HTERT RPE-1 (cell line): ENCODE results near the gene ZNF528.

Experiments
- in situ Hi-C: fragments of 300-500 bp; cut with MboI; formaldehyde crosslinking; loops from 4 replicates; pipeline ENCODE4 v1.14.3; 2020; ENCODE audit warnings: low sequenced_read_pairs

The ZNF528 gene

DNA sequence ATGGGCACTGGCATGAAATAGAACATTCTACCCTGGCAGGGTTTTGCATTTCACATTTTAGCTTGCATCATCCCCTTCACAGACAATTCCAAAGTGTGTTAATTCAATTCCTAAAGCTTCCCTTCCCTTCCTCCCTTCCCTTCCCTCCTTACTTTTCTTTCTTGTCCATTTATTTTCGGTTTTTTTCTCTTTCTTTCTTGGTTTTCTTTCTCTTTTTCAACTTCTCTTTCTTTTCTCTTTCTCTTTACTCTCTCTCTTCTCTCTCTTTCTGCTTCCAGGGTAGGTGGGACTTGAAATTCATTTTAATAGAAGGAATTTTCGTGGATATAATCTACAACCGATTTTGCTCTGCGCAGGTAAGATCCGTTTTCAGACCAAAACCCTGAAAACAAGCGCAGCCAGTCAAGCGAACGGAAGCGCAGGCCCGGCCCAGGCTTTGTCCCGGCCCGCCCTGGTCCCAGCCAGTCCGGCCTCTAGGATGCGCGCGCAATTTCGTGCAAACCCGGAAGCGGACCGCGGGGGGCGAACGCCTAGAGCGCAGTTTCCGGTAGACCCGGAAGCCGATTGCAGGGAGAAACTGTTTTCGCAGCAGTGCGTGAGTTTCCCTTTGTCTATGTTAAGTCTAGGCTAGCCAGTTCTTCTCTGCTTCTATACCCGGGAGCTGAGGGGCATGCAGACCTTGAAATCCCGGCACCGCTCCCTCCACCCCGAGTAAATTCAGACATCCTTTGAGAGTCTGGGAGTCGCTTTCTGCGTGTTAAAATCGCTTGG, at the start of gene ZNF528:
TSS of gene ZNF528 (plus strand) at position 540 of the 771 bp plus-strand sequence. CDS start 4,165 bp downstream, outside the sequence.
- in situ Hi-C loops: no loop called here

DNA sequence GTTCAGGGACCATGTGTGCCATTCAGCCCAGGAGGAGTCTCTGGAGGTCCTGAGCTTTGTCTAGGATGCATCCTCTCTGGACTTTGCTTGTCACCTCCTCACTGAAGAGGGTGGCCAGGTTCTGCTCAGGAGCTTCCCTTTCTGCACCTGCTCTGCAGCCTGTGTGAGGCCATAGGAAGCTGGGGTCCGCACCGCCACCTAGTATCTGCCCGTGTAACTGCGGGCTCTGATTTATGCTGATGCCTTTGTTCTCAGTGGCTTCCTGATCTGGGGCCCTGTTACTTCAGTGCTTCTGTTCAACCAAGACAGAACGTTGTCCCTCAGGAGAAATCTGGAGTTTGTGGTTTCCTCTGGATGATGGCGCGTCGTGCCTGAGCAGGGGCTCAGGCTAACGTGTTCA, 46.1 kb upstream of the ZNF528 start:
- in situ Hi-C loops: no loop called here

DNA sequence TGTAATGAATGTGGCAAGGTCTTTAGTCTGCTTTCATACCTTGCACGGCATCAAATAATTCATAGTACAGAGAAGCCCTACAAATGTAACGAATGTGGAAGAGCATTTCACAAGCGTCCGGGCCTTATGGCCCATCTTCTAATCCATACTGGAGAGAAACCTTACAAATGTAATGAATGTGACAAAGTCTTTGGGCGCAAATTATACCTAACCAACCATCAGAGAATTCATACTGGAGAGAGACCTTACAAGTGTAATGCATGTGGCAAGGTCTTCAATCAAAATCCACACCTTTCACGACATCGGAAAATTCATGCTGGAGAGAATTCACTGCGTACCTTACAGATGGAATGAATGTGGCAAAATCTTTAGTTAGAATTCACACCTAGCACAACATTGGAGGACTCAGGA, 31.2 kb upstream of the ZNF528 start:
- in situ Hi-C loops: no loop called here

DNA sequence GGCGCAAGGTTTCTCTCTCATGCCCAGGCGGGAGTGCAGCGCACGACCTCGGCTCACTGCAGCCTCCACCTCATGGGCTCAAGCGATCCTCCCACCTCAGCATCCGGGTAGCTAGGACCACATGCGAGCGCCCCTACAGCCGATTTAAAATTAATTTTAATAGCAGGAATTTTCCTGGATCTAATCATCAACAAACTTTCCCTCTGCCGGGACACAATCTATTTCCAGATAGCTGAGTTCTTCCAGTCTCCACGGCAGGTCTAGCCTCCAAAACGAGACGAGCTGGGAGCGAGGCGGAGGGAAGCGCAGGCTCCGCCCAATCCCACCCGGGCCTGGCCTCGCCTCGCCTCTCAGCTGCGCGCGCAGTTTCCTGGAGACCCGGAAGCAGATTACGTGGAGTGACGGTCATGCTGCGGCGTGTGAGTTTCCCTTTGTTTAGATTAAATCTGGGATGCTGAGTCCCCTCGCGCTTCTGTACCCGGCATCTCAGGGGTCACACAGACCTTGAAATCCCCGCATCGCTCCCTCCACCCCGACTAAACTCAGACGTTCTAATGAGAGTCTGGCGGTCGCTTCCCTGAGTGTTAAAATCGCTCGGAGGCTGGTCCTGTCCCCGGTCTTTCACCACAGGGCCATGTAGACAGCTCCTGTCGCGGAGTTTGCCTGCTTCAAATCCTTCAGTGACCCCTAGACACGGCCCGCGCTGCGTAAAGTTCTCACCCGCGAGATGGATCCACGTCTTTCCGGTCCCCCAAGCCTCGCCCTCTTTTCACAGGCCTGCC, 27.9 kb upstream of the ZNF528 start, which contains the start of gene ZNF880:
TSS of gene ZNF880 (plus strand) at position 365 of the 782 bp plus-strand sequence. CDS start at position 408, 43 bp downstream.
- in situ Hi-C loops: no loop called here

DNA sequence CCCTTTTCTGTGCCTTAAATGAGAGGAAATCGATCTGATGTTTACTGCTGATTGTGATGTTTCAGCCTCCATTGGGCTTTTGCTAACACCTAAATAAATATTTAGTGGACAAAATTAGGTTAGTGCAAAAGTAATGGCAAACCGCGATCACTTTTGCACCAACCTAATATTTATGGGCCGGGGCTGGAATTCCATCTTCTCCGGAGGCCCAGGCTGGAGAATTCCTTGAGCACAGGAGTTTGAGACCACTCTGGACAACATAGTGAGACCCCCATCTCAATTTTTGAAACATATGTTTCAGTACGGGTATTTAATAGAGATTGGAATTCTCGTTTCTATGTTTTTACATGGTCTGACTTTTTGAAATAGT, 27.3 kb upstream of the ZNF528 start:
- in situ Hi-C loops: no loop called here

DNA sequence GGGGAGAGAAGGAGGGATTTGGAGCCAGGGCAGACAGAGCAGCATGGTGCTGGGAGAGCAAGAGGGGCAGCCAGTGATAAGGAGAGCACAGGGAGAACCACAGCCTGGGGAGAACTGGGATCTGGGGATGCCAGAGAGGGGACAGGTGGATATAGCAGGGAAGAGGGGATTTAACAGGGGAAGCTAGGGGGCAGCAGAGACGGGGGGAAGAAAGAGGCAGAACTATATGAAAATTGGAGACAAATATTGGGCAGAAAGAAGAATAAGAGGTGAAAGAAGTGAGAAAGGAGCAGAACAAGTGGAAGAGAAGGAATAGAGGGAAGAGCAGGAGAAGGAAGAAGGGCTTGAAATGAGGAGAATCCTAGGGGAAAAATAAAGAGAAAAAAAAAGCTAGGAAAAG, 6.5 kb upstream of the ZNF528 start:
- in situ Hi-C loops: no loop called here

DNA sequence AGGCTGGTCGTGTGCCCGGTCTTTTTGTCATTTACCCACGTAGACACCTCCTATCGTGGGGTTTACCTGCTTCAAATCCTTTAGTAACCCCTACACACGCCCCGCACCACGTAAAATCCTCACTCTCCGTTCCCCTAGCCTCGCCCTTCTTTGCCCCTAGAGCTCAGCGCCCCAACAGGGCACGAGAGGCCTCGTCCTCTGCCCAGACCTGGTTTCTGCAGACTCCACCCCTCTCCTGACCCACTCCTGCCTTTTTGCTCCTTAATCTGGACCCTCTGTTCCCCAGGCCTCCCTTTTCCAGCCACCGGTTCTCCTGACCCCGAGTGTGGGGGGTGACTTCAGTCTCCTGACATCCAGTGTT, 412 bp downstream of the ZNF528 start:
- in situ Hi-C loops: no loop called here

DNA sequence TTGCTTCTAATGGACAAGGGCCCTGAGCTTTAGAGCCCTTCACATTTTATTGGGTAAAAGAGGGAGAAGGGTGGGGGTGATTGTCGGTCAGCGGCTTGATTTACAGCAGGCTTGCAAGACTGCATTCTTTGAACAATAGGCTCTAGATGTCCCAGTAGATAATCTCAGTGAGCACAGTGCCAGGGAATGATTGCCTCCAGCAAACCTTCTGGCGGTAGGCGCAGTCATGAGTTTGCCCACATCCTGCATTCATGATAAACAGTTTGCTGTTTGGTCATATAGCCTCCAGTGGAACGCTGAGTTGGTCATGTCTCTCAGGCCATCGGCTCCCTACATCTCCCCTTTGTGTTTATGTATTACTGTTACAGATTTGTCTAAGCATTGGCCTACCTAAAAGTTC, 12.6 kb downstream of the ZNF528 start:
- in situ Hi-C loops: no loop called here

DNA sequence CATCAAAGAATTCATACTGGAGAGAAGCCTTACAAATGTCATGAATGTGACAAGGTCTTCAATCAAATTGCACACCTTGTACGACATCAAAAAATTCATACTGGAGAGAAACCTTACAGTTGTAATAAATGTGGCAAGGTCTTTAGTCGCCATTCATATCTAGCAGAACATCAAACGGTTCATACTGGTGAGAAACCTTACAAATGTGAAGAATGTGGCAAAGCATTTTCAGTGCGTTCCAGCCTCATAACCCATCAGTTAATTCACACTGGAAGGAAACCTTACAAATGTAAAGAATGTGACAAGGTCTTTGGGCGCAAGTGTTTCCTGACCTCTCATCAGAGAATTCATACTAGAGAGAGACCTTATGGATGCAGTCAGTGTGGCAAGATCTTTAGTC, 18.1 kb downstream of the ZNF528 start:
- in situ Hi-C loops: no loop called here

DNA sequence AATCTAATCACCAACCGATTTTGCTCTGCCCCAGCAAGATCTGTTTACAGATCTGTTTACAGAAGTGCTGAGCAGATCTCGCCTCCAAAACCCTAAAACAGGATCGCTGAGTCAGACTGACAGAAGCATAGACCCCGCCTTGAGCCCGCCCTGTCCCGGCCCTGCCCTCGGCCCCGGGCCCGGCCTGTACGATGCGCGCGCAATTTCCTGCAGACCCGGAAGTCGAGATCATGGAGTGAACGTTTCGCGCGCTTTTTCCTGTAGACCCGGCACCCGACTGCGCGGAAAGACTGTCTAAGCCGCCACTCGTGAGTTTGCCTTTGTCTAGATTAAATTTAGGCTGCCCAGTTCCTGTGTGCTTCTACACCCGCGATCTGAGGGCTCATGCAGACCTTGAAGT, 31.3 kb downstream of the ZNF528 start, which contains the start of gene ZNF534:
TSS of gene ZNF534 (plus strand) at position 212 of the 400 bp plus-strand sequence. CDS start 2,327 bp downstream, outside the sequence.
- in situ Hi-C loops: no loop called here

DNA sequence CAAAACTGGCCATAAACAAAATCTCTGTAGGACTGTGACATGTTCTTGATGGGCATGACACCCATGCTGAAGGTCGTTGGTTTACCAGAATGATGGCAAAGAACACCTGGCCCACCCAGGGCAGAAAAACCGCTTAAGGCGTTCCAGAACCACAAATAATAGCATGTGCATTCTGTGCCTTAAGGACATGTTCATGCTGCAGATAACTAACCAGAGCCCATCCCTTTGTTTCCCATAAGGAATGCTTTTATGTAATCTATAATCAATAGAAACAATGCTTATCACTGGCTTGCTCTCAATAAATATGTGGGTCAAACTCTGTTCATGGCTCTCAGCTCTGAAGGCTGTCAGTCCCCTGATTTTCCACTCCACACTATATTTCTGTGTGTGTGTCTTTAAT, 44.5 kb downstream of the ZNF528 start:
- in situ Hi-C loops: no loop called here

DNA sequence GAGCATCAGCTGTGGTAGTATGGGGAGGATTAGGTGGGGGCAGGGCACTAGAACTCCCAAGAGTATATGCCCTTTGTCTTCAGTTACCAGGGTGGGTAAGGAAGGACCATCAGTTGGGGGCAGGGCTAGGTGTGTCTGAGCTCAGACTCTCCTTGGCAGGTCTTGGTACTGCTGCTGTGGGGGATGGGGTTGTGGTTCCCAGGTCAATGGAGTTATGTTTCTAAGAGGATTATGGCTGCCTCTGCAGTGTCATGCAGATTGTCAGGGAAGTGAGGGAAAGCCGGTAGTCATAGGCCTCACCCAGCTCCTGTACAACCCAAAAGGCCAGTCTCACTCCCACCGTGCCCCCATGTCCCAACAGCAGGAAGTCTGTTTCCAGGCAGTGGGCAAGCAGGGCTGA, 46.9 kb downstream of the ZNF528 start:
- in situ Hi-C loops: no loop called here

DNA sequence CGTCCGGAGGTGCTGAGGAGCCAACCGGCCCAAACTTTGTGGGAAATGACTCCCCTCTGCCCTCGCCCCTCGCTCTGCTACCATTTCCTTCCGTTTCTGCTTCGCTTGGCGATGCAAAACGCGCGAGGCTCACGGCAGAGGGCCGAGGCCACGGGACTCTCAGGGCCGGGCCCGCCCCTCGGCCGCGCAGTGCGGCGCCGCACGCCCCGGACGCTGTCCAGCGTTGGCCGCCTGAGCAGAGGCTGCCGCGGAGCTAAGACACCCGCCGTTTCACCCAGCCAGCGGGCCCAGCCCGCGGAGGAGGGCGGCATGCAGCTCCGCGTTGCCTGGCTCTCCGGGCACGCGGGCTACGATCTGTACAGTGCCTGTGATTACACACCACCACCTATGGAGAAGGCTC, 53.6 kb downstream of the ZNF528 start:
- in situ Hi-C loops: no loop called here

DNA sequence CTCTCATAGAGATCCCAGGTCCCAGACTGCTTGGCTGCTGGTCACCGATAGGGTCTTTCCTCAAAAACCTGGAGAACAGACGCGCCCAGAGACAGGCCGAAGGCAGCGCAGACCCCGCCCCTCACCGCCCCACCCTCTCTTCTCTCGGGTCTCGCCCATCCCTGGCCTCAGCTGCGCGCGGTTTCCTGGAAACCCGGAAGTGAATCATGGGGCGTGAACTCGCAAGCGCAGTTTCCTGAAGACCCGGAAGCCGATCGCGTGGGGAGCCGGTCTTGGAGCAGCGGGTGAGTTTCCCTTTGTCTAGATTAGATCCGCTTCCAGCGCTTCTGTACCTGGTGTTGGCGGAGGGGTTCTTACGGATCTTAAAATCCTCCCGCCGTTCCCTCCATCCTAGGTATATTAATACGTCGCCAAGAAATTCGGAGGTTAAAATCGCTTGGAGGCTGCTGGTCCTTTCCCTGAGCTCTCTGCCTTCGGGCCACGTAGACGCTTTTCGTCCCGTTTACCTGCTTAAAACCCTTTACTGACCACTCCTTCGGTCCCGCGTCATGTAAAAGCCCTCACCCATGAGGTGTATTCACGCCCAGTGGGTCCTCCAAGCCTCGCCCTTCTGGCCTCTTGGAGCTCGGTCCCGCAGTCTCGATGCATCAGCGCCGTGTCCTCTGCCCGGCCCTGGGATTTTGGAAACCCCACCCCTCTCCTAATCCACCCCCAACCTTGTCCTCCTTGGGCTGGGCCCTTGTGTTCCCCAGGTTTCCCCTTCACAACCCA, 55.9 kb downstream of the ZNF528 start, which contains the start of gene ZNF578:
TSS of gene ZNF578 (plus strand) at position 230 of the 771 bp plus-strand sequence. CDS start 48,293 bp downstream, outside the sequence.
- in situ Hi-C loops: no loop called here

DNA sequence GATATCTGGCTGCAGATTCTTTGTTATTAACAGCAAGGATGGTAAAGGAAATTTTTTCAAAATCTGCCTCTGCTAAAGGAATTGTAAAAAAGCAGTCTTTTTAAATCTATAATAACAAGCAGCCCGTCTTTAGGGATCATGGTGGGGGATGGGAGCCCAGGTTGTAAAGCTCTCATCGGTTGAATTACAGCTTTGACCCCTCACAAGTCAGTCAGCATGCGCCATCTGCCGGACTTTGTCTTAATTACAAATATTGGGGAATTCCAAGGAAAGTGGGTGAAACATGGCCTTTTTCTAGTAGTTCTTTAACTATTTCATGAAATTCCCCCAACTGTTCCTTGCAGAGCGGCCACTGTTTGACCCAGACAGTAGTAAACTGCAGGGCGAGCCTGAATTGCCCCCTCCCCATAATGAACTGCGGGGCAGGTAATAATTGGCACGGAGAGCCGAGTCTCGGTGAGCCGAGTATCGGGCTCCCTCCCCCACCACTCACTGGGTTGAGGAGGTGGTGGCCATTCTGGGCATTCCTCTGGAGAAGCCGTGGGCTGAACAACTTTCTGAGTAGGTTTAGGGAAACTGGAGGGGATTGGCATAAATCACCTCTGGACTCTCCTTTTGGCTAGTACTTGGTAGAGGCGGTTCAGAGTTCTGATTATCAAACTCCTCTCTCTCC, 67.3 kb downstream of the ZNF528 start:
- in situ Hi-C loops: no loop called here
